Activated T-cell treated with anti-CD3 and anti-CD28 coated beads for 24 hours (primary cell): ENCODE results near the gene FTCDNL1.

Experiments used
- DNase-seq: peaks from one replicate; pipeline ENCODE4 v3.0.0-alpha.2; 2020; ENCODE audit warnings: low read depth

The FTCDNL1 gene

GRCh38 chr2:199850718-199851500, at the start of gene FTCDNL1:
Gene FTCDNL1, minus strand, starts transcription at chr2:199851192. Its CDS starts 2,230 bp downstream, at chr2:199848962.
- DNase-seq: peak; percentile 59

DNA sequence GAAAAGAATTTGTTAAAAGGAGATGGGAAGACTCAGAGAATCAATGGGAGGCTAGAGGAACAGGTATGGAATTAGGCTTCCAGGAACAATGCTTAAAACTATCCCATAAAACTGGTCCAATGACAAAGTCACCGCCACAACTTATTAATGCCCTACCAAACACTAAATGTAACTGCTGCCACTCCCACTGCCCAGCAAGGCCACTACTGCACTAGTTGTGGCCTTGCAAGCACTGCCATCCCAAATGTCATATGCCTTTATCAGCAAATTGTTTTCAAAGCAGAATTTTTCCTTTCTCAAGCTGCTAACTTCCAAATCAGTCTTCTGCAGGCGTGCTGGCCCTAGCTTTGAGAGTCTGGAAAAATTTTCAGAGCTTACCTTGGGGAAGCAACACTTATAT, 45.6 kb upstream of the FTCDNL1 start:
- DNase-seq: no peak

DNA sequence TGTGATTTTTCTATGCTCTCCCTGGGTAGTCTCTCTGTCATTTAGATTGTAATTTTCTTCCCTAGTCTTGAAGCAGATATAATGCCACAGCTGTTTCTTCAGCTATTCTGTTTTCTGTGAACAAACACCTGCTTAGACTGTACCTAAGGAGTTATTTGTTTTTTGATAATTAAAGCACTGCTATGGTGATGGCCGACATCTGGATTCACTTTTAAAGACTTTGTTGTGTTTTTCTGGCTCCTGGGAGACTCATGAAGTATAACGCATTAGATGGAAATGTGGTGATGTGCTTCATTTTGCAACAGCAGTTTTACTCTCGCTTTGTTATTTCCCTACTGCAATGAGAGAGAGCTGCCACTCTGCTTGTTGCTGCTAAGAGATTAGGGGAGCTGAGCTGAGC, 44.4 kb upstream of the FTCDNL1 start:
- DNase-seq: no peak

GRCh38 chr2:199883474-199884212, 32.7 kb upstream of the FTCDNL1 start:
- no peak for DNase-seq

DNA sequence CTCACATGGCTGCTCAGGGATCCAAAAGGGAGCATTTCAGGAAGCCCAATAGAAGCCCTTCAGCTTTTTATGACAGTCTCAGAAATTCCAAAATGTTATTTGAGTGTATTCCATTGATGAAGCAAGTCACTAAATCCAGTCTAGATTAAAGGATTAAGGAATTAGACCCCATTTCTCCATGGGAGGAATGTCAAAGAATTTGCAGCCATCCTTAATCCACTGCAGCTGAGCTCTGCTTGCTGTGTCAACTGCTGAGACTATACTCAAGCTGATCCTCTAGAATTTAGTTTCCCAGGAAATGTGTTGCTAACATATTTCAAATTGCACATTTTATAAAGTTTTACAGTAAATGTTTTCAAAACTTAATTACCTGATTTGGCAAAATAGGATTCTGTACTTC, 31.7 kb upstream of the FTCDNL1 start:
- DNase-seq: no peak

- no peak for DNase-seq
Observed at GRCh38 chr2:199875400-199875799, 24.4 kb upstream of the FTCDNL1 start.

DNA sequence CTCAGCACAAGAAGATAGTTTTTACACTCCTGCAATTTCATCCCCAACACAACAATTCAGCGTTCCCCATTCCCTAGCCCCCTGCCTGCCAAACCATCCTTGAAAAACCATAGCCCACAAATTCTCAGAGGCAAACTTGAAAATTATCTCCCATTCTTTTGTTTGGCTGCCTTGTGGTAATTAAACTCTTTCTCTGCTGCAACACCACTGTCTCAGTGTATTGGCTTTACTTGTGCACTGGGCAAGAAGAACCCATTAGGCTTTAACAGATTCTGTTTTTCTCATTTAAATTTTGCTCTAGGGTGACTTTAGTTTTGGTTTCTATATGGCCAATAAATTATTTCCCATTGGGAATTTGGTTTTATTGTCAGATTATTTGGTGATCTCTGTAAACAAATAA, 23.2 kb upstream of the FTCDNL1 start:
- DNase-seq: no peak

- DNase-seq: no peak
Observed at GRCh38 chr2:199870581-199870980, 19.6 kb upstream of the FTCDNL1 start.

DNA sequence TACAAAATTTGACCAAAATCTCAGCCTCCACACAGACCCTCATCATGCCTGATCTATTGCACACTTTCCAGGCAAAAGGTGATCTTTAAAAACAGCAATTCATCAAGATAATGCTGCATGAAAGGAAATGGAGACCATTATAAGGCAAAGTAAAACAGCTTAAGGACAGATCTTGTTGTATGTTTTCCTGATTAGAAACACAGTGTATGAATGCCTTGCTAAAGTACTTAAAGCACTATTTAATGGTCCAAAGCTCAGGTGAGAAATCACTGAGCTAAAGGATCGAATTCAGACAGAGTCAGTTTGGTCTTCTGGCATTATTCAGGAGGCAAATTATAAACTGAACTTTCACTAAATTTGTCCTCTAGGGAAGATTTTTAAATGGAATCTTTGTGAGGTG, 18.7 kb upstream of the FTCDNL1 start:
- DNase-seq: no peak

DNA sequence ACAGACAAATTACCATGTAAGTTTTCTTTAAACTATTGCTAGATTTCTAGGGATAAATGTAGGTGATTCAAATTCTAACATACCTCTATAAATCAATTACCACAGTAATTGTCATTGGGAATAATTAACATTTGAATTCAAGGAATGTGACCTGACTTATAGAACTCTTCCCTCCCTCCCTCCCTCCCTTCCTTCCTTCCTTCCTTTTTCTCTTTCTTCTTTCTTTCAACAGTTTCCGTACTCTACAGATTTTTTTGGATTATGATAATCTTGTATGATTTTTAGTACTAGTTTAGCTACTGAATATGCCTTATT, 18.2 kb upstream of the FTCDNL1 start:
- DNase-seq: no peak

DNA sequence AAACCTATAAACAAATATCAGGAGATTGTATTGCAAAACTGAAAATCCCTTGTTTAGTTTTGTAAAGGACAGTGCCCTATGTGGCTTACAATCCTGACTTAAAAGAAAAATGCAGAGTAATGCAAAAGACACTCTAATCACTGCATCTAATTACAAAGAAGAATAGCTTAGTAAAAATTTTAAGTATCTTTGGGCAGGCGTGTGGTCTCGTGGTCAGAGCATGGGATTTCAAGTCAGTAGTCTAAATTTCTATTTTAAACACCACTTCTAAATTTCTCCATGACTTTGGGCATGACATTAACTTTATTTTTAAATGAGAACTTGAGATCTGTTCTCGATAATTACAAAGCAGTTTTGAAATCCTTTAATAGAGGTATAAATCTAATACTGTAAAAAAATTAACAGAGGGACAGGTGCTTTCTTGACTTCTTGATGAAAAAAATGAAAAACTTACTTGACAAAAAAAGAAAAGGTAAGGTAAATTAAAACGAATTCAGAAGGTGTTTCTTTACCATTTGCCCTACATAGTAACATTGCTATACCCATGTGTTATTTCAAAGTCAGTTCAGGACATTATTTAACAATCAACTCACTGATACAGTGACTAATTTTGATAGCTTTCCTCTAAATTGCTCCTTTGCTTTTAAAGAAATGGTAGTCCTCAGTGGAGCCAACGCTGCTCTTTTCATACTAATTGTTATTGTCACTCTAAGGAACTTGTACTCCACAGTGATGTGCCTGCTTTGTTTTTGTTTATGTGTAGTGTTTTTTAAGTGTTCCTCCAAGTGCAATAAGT, 17.6 kb upstream of the FTCDNL1 start:
- no peak for DNase-seq

DNA sequence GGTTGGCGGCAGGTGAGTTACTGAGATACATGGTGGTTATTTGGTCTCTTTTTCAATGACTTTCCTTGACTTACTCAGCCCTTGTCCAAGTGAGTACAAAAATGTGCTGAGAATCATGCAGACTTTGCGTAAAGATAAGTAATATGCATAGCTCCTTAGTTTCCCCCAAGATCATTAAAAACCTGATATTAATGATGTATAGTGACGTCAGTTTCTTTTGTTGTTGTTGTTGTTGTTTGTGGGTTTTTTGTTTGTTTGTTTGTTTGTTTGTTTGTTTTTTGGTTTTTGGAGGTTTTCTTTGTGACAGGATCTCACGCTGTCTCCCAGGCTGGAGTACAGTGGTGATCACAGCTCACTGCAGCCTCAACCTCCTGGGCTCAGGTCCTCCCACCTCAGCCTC, 14.9 kb upstream of the FTCDNL1 start:
- DNase-seq: no peak

DNA sequence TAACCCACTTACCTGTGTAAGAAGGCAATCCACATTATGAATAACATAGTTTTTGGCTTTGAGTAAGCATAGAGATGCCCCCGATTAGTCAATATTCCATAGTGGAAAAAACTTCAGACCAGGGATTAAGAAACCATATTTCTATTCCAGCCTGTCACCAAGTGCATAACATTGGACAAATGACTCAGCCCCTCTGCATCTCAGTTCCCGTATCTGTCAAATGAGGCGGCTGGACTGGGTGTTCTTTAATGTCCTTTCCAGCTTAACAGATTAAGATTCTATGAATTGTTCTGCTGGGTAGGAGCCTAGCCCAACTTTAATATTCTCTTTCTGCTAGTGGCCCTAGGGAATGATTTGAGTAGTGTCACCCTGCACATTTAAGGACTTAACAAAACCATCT, 11.8 kb upstream of the FTCDNL1 start:
- DNase-seq: no peak

DNA sequence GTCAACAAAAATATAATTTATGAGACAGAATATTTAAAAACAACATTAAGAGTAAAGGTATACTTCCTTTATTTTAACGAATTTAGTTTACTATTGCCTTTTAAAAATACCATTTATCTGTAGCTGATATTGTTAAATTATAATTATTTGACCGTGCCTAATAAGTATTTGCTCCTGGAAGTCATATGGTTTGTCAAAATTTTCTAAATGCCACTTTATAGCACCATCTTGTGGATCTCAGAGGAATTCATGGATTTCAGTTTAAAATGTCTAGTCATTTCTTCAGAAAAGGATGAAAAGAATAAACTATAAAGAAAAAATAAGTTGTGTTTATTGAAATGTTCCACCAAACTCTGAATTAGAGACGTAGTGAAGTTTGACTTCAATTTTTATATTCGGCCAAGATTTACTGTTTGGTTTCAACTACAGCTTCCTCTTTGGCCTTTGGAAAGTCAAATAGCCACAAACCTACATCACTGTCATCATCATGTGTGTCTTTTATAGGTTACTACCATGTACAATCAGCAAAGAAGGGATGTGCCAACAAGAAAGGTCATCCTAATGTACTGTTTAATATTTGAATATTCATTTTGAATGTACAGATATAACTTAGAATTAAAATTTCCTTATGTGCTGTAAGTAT, 10.3 kb upstream of the FTCDNL1 start:
- no peak for DNase-seq

GRCh38 chr2:199855812-199856211, 4.8 kb upstream of the FTCDNL1 start:
- no peak for DNase-seq

DNA sequence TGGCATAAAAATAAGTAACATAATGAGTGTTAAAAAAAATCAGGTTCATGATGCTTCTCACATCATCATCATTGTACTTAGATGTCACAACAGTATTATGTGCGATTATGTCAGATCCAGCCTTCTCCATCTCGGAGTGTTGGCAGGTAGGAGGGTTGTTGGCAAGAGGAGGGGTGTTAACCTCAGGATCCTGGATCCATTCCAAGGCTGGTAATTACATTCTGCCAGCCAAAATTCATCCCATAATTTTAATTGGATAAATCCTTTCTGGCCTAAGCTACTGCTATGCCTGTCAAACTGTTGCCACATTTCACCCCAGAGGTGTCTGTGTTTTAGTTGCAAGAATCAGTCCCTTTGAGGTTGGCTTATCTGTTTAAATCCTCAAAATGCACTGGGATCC, 891 bp upstream of the FTCDNL1 start:
- no peak for DNase-seq

- DNase-seq: no peak
Observed at GRCh38 chr2:199851501-199851810, 464 bp upstream of the FTCDNL1 start.

- DNase-seq: no peak
Observed at GRCh38 chr2:199850218-199850717, 724 bp downstream of the FTCDNL1 start.

DNA sequence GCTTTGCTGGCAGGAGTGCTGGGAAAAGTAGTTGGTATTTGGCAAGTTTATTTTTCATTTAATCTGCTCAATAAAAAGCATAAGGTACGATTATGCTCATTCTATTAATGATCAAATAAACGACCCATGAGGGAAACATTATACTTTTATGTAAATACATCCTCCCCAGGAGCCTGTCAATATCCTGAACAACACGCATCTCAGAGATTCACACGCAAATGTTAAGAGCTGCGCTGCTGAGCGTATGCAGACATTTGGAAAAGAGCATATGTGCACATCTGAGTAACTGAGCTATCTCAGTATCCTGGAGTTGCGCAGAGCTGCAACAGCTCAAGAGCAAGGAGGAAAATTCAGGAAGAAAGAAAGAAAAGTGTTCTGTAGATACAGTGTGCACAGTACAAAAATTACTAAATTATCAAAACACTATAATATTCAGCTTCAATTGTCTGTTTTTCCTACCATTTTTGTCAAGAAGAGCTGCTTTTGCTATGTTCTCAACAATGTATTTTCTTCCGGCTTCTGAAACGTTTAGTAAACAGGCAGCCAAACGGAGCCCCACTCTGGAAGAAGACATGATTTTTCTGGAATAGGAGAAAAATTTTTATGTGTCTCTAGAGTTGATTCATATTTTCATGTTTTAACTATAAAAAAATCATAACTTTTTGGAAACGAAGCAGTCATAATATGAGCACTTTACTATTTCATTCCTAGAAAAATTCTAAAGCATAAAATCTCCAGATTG, 2.4 kb downstream of the FTCDNL1 start:
- DNase-seq: no peak

- no peak for DNase-seq
Observed at GRCh38 chr2:199847181-199847864, 3.7 kb downstream of the FTCDNL1 start.
